Measurements from ENCODE around the gene COX19. TPM values are rescaled to one million over a fixed set of nuclear protein-coding genes. Genes with fewer than 3 reads are reported as not detected.

The COX19 gene
- total RNA-seq, 1 experiment from 2014 or later = 14.0 TPM

- DNase-seq (ENCODE audit: low read depth, low spot score) = no peak
- Histone ChIP-seq H3K27ac (ENCODE audit: low read depth, low read length) (no peak overlapping the region), H4K20me1 (ENCODE audit: insufficient read depth) (no peaks in the 10 kb centered on the region), H2AFZ (ENCODE audit: low read depth, low read length, poor library complexity, severe bottlenecking) (no peak overlapping the region), H3K9ac (ENCODE audit: low read length) (no peak overlapping the region), H3K4me1 (ENCODE audit: control insufficient read depth in 1 of 2, insufficient read depth in 2 of 2, low read length in 2 of 2) (peaks cover 0 to 13% of the 10 kb centered on the region in 2 experiments; a peak in 2 of 4 replicates), H3K4me2 (ENCODE audit: low read length) (no peak overlapping the region), H3K4me3 (replicated peaks in 1 of 2; ENCODE audit: low read depth in 1 of 2, low read length in 2 of 2) (no peak overlapping the region), H3K36me3 (ENCODE audit: control insufficient read depth in 1 of 2, insufficient read depth in 2 of 2, low read length in 2 of 2) (no peaks in the 10 kb centered on the region), H3K9me2 (ENCODE audit: insufficient read depth) (no peaks in the 10 kb centered on the region), H3K79me2 (ENCODE audit: insufficient read depth, low read length) (no peaks in the 10 kb centered on the region), H3K9me3 (ENCODE audit: control insufficient read depth in 1 of 2, insufficient read depth in 1 of 2, low read depth in 1 of 2, low read length in 2 of 2) (no peaks in the 10 kb centered on the region), H3K27me3 (ENCODE audit: insufficient read depth, low read length) (no peaks in the 10 kb centered on the region)
- RAD21 ChIA-PET (ENCODE audit: low non-redundant PET in 1 of 2, low total read pairs in 2 of 2, uncharacterized antibody in 2 of 2, unreplicated experiment in 2 of 2) = no interaction called here
- no peak for ATAC-seq
- CTCF ChIA-PET = no interaction called here
- POLR2A ChIA-PET = no interaction called here
- intact Hi-C loops (cut with micrococcal nuclease) = no loop called here
- BruUV-seq (replicated peaks) = no TSS peak
- TF ChIP-seq REST (IDR thresholded peaks at IDR 0.05; ENCODE audit: low read depth) = no peak
- no peak for TF ChIP-seq FOSL1 (IDR thresholded peaks at IDR 0.05; ENCODE audit: low read depth)
- TF ChIP-seq ELF1 (IDR thresholded peaks at IDR 0.05; ENCODE audit: borderline replicate concordance, low read depth) = no peak
- TF ChIP-seq MAX (IDR thresholded peaks at IDR 0.05) = no peak
- no peak for TF ChIP-seq ATF3 (IDR thresholded peaks at IDR 0.05)
- TF ChIP-seq YY1 (IDR thresholded peaks at IDR 0.05; ENCODE audit: extremely low read depth, insufficient replicate concordance, low read depth, low read length) = no peak
- no peak for TF ChIP-seq RAD21 (IDR thresholded peaks at IDR 0.05; ENCODE audit: low read depth)
- no peak for TF ChIP-seq EZH2phosphoT487 (IDR thresholded peaks at IDR 0.05; ENCODE audit: borderline replicate concordance)
- no peak for TF ChIP-seq EZH2 (IDR thresholded peaks at IDR 0.05)
- TF ChIP-seq POLR2AphosphoS5 (IDR thresholded peaks at IDR 0.05; ENCODE audit: low read depth, low read length) = no peak
- TF ChIP-seq SIN3A (IDR thresholded peaks at IDR 0.05; ENCODE audit: low read depth) = no peak
- TF ChIP-seq ZNF274 (IDR thresholded peaks at IDR 0.05; ENCODE audit: low read depth, low read length) = no peak
- no peak for TF ChIP-seq ZFX (IDR thresholded peaks at IDR 0.05)
- no peak for TF ChIP-seq TCF7L2 (IDR thresholded peaks at IDR 0.05; ENCODE audit: borderline replicate concordance, extremely low read depth, insufficient read depth, insufficient read length)
- TF ChIP-seq CEBPB (IDR thresholded peaks at IDR 0.05; ENCODE audit: low read depth) = no peak
- no peak for TF ChIP-seq SP1 (IDR thresholded peaks at IDR 0.05; ENCODE audit: low read depth)
- TF ChIP-seq ZBTB33 (IDR thresholded peaks at IDR 0.05; ENCODE audit: extremely low read depth, insufficient replicate concordance, low read length) = no peak
These were observed 49.7 kb downstream of the COX19 start for GRCh38 chr7:925601-926000.

All from HCT116 (cell line).